GM12892 (cell line): Measurements from ENCODE around the gene TMEM45A.
"Not testable (repeated sequence)": the region's sequence is repeated elsewhere in the genome, so short reads cannot be mapped to it uniquely, and the experiment has no call there.

ENCODE experiments used
- DNase-seq: peaks from one replicate; pipeline ENCODE4 v3.0.0; 2011; ENCODE audit not compliant: insufficient read length
- FAIRE-seq: peaks from 2 replicates; lab custom pipeline; 2011; peaks lifted over from hg19 to GRCh38; lab: Jason Lieb, UNC
- POLR2A ChIP-seq: IDR thresholded peaks from 2 replicates; pipeline ENCODE4 v1.6.1; 2011; ENCODE audit warnings: low read depth, low read length, control low read depth
- POLR2AphosphoS5 ChIP-seq: IDR thresholded peaks from 2 replicates; pipeline ENCODE4 v1.6.1; 2011; ENCODE audit warnings: low read depth, low read length, control low read depth
- TAF1 ChIP-seq: IDR thresholded peaks from 2 replicates; pipeline ENCODE4 v1.6.1; 2011; ENCODE audit warnings: low read depth, mild to moderate bottlenecking, control low read depth, low read length, borderline replicate concordance

The TMEM45A gene

DNA sequence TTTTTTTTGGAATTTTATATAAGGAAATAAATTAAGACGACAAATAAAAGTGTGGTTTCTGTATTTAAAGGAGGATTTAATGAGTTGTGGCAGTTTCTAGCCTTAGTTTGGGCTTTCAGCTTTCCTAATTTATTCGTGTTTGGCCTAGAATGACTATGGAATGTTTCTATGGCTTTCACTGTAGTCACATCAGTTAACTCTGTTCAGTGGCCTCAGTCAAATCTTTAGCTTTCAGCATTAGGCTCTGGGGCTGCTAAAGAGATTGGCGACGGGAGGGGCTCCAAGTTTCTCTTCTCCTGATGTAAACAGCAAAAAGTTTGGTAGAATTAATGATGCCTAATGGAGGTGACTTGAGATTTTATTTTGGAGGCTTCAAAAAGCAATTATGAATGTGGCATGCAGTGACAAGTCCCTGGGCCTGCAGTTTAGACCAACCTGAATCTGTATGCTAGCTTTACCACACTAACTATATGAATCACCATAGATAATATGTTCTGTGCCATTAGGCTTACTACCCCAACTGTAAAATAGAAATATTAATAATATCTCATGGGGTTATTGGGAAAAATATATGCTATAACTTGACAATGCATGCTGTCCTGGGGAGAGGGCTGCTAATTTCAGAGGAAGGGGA, 69.9 kb downstream of the TMEM45A start:
- DNase-seq: no peak
- FAIRE-seq: no peak
- TF ChIP-seq POLR2AphosphoS5: no peak
- TF ChIP-seq TAF1: no peak
- no peak for TF ChIP-seq POLR2A

DNA sequence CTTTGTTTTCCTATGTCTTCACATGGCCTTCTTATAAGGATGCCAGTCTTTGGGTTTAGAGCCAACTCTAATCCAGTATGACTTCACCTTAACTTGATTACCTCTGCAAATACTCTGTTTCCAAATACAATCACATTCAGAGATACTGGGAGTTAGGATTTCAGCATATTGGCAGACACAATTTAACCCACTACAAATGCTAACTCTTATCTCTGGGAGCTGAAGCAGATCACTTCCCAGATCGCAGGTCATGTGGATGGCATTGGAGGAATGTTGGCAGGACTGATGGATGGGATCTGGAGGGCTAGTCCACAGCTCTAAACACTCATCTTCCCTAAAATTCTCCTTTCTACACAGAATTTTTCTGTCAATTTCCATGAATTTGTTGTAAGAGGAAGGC, 70.8 kb downstream of the TMEM45A start:
- no peak for TF ChIP-seq POLR2AphosphoS5
- TF ChIP-seq POLR2A: no peak
- TF ChIP-seq TAF1: no peak
- no peak for FAIRE-seq
- no peak for DNase-seq

DNA sequence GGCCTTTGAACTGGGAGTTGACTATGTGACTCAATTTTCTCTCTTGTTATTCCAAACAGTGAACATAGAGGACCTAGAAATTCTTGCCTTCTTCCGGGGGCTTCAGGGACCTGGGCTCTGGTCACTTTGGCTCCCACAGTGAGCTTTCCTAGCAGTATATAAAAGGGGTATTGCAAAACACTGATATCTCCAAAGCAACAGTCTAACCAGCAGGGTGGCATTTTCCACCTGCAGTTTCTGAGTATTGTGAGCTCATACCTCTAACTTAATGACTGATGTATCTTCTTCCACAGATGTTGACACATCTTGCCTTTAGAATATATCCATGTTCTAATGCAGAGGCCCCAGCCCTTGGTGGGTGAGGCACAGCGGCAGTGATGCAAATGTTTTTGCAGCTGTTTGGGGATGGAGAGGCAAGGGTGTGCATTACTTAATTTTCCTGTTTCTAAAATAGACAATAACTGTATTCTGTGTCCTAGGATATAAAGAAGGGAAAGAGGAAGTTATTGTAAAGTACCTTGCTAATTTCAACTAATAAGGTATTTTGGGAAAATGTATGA, 71.3 kb downstream of the TMEM45A start:
- no peak for FAIRE-seq

DNA sequence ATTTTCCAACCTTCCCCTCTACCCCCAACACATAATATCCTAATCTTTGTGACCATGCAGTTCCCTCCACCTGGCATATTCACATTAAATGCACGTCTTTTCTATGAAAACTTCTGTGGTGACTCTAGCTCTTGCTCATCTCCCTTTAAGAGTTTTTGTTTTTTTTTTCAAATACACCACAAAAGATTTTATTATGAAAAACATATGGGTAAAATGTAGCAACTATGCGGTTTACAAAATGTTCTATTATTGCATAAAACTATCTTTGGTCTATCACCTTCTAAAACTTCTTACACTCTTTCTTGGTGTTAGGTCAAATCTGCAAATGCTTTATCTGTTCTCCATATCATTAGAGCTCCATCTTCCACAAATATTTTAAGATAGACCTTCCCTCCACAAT, 78.4 kb downstream of the TMEM45A start:
- TF ChIP-seq POLR2AphosphoS5: no peak
- TF ChIP-seq TAF1: no peak
- TF ChIP-seq POLR2A: no peak
- DNase-seq: no peak
- no peak for FAIRE-seq

More for the DNA sequence above, 71.3 kb downstream of the TMEM45A start:
- no peak for DNase-seq
- no peak for TF ChIP-seq POLR2AphosphoS5

DNA sequence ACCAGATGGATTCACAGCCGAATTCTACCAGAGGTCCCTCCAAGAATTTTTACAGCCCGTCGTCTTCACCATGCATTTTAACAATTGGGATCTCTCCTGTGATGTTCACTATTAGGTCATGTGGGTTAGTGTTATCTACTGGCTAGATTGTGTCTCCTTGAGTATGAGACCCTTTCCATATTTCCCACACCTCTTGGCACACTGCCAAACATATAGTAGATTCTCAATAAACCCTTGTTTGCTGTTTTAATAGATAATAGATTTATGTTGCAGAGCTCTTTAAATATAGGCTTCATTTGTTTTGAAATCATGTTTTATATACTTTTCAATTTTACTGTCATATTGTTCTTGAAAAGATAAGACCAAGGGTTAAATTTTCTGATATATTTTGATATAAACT, 82.1 kb downstream of the TMEM45A start:
- no peak for FAIRE-seq
- no peak for DNase-seq
- TF ChIP-seq TAF1: no peak
- no peak for TF ChIP-seq POLR2A
- no peak for TF ChIP-seq POLR2AphosphoS5

DNA sequence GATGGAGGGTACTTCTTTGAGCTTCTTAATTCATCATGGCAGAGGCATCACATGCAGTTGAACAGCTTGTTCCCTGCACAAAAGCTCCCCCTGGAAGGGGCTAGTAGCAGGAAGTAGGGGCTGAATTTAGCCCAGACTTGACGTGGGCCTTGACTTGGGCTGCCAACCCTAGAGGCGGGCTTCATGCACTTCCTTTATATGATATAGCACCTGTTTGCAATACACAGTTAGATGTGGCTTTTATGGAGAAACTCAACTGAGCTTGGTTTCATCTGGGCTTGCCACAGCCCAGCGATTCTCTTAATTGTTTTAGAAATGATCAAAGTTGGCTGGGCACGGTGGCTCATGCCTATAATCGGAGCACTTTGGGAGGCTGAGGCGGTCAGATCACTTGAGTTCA, 83.3 kb downstream of the TMEM45A start:
- no peak for FAIRE-seq
- TF ChIP-seq POLR2A (no peak), TAF1 (no peak), POLR2AphosphoS5 (no peak)
- no peak for DNase-seq

DNA sequence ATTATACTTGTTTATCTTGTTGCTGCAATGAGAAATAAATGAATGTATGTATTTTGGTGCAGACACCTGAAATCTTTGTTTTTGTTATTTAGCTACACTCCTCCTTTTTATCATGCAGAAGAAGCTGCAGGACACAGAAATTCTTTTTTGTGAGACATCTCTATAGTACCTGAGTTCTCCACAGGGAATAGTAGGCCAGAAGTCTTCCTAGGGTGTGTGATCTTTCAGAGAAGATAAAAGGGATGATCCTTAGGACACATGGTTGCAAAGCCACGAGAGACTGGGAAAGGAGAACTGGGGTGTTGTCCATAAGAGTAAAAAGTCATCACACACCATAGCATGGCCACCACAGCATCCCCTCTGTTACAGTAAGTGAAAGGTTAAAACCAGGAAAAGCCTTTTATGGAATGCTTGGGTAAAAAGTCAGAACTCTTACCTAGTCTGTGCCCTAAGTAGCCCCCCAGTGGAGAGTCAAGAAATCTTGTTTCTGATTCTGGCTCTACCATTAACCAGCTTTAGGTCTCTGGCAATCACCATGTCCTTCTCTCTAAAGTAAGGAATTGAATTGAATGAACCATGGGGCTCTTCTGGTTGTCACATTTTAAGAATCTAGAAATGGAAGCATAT, 85.1 kb downstream of the TMEM45A start:
- FAIRE-seq (no peak), DNase-seq (no peak)
- TF ChIP-seq TAF1 (no peak), POLR2A (no peak), POLR2AphosphoS5 (no peak)

DNA sequence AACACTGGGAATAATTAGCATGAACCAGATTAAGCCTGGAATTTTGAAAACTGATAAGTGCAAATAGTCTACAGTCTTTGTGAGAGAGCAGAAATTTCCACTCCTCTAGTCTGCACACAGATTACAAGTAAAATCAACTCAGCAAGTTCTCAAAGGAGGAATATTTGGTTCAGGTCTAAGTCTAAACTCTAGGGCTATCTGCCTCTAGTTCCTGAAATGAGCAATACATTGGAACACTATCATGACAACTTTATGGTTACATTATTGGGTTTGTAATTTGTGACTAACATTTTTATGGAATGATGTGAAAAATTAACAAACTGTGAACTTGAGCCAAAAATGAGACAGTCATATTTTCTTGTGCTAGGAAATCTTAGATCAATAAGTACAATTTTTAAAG, 86.2 kb downstream of the TMEM45A start:
- TF ChIP-seq TAF1 (no peak), POLR2A (no peak), POLR2AphosphoS5 (no peak)
- FAIRE-seq (no peak), DNase-seq (no peak)

DNA sequence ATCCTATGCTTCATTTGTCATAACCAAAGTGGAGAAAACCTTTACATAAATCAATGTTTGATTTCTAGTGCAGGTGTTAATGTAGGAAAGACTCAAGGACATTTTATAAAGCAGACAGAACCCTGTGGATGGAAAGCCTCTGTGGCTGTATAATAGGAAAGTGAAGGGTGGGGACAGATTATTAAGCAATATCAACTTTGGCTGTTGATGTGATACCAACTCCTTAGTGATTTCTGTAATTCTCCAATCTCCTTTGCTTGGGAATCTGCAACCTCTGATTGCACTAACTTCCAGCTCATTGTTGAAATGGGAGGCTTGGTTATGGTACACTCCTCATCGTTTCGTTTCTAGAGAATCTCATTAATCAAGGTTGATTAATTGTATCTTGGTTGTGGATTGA, 87.7 kb downstream of the TMEM45A start:
- DNase-seq: no peak
- FAIRE-seq: no peak
- TF ChIP-seq POLR2A: no peak
- no peak for TF ChIP-seq TAF1

DNA sequence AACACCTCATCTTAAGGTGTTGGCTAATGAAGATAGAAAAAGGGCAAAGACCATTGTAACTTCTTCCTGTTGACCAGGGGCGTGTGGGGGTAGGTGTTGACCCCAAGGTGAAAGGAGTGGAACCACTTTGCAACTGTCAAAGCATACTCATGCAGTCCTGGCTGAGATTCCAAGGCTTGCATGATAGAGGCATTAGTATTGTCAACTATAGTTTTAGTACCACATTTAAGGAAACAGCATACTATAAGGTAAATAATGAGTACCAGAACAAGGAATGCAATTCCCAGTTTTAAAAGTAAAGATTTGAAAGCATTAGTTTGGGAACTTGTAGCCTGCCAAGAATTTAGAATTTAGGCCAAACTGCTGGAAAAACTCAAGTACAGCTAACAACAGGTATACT, 89.2 kb downstream of the TMEM45A start:
- no peak for FAIRE-seq
- TF ChIP-seq TAF1 (no peak), POLR2AphosphoS5 (no peak), POLR2A (no peak)
- no peak for DNase-seq

DNA sequence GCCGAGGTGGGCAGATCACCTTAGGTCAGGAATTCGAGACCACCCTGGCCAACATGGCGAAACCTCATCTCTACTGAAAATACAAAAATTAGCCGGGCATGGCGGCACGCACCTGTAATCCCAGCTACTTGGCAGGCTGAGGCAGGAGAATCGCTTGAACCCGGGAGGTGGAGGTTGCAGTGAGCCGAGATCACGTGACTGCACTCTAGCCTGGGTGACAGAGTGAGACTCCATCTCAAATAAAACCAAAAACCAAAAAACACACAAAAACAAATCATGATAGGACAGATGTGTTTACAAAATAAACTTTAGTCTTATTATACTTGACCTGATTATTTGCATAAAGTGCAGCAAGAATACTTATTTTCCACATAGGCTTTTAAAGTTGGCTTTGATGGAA, 89.7 kb downstream of the TMEM45A start:
- FAIRE-seq: not testable (repeated sequence)

DNA sequence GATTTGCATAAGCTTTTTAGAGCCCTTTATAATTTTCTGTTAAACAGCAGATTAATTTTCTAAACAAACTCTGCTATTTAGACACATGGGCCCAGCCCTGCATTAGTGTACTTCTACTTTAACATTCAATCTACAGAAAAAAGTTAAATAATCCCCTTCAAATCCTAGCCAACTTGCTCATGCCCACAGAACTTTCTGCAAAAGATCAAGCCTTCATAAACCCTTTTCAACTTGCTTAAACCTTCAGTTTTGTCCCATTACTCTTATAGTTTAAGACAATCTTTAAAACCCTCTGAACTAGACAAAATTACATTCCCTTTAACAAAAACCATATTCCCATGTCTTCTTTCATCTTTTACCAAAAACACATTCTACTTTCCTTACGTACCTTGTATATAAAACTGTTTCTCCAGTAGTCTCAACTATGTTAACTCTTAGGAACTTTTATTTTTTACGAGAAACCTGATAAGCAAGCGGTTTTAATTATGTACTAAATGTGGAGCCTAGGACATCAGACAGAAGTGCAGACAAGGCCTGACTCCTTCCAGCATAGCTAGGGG, 91.8 kb downstream of the TMEM45A start:
- TF ChIP-seq TAF1 (no peak), POLR2AphosphoS5 (no peak), POLR2A (no peak)
- FAIRE-seq (no peak), DNase-seq (no peak)

More for the DNA sequence above, 89.7 kb downstream of the TMEM45A start:
- not testable (repeated sequence) for DNase-seq
